ENCODE results near the gene TNFRSF12A. TPM values are rescaled to one million over a fixed set of nuclear protein-coding genes. Genes with fewer than 3 reads are reported as not detected.

TNFRSF12A gene
- total RNA-seq, 1 experiment from 2014 or later: 78.9 TPM

- TF ChIP-seq, protein P1, sequence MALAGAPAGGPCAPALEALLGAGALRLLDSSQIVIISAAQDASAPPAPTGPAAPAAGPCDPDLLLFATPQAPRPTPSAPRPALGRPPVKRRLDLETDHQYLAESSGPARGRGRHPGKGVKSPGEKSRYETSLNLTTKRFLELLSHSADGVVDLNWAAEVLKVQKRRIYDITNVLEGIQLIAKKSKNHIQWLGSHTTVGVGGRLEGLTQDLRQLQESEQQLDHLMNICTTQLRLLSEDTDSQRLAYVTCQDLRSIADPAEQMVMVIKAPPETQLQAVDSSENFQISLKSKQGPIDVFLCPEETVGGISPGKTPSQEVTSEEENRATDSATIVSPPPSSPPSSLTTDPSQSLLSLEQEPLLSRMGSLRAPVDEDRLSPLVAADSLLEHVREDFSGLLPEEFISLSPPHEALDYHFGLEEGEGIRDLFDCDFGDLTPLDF (CRISPR knock-in tag; IDR thresholded peaks at IDR 0.05): no peak
- TF ChIP-seq FOXJ3 (CRISPR knock-in tag; IDR thresholded peaks at IDR 0.05; ENCODE audit: borderline replicate concordance) (no peak), NR3C1 (CRISPR knock-in tag; conservative IDR thresholded peaks at IDR 0.05; ENCODE audit: low read depth) (no peak), ATF1 (CRISPR knock-in tag; IDR thresholded peaks at IDR 0.05) (no peak), MXD4 (CRISPR knock-in tag; IDR thresholded peaks at IDR 0.05; ENCODE audit: borderline replicate concordance) (no peak), TEAD1 (CRISPR knock-in tag; IDR thresholded peaks at IDR 0.05) (no peak), NFE2L1 (CRISPR knock-in tag; IDR thresholded peaks at IDR 0.05) (no peak), ETV6 (CRISPR knock-in tag; IDR thresholded peaks at IDR 0.05) (0 out of 2 replicates have a peak, but pooled peaks have one; percentile 4), HMGXB4 (CRISPR knock-in tag; IDR thresholded peaks at IDR 0.05) (no peak; the same call in 1 of the 2 replicates), STAT6 (CRISPR knock-in tag; conservative IDR thresholded peaks at IDR 0.05; ENCODE audit: low read depth) (no peak), PRRX2 (CRISPR knock-in tag; IDR thresholded peaks at IDR 0.05) (no peak), ZNF671 (CRISPR knock-in tag; IDR thresholded peaks at IDR 0.05) (no peak), USF1 (CRISPR knock-in tag; IDR thresholded peaks at IDR 0.05) (no peak), ZNF281 (CRISPR knock-in tag; IDR thresholded peaks at IDR 0.05) (peak; percentile 5; the same call in 1 of the 2 replicates), ZBTB43 (CRISPR knock-in tag; IDR thresholded peaks at IDR 0.05) (peak; percentile 69), SOX15 (CRISPR knock-in tag; IDR thresholded peaks at IDR 0.05) (no peak), NFATC4 (CRISPR knock-in tag; IDR thresholded peaks at IDR 0.05) (peak; percentile 75; the same call in 1 of the 2 replicates)
- TF ChIP-seq, protein P2, sequence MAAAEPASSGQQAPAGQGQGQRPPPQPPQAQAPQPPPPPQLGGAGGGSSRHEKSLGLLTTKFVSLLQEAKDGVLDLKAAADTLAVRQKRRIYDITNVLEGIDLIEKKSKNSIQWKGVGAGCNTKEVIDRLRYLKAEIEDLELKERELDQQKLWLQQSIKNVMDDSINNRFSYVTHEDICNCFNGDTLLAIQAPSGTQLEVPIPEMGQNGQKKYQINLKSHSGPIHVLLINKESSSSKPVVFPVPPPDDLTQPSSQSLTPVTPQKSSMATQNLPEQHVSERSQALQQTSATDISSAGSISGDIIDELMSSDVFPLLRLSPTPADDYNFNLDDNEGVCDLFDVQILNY (CRISPR knock-in tag; IDR thresholded peaks at IDR 0.05): 0 out of 2 replicates have a peak, but pooled peaks have one; percentile 65
- TF ChIP-seq, protein P3, sequence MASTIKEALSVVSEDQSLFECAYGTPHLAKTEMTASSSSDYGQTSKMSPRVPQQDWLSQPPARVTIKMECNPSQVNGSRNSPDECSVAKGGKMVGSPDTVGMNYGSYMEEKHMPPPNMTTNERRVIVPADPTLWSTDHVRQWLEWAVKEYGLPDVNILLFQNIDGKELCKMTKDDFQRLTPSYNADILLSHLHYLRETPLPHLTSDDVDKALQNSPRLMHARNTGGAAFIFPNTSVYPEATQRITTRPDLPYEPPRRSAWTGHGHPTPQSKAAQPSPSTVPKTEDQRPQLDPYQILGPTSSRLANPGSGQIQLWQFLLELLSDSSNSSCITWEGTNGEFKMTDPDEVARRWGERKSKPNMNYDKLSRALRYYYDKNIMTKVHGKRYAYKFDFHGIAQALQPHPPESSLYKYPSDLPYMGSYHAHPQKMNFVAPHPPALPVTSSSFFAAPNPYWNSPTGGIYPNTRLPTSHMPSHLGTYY (CRISPR knock-in tag; IDR thresholded peaks at IDR 0.05): no peak
- TF ChIP-seq, protein P4, sequence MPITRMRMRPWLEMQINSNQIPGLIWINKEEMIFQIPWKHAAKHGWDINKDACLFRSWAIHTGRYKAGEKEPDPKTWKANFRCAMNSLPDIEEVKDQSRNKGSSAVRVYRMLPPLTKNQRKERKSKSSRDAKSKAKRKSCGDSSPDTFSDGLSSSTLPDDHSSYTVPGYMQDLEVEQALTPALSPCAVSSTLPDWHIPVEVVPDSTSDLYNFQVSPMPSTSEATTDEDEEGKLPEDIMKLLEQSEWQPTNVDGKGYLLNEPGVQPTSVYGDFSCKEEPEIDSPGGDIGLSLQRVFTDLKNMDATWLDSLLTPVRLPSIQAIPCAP (CRISPR knock-in tag; IDR thresholded peaks at IDR 0.05): no peak
- TF ChIP-seq, protein P5, sequence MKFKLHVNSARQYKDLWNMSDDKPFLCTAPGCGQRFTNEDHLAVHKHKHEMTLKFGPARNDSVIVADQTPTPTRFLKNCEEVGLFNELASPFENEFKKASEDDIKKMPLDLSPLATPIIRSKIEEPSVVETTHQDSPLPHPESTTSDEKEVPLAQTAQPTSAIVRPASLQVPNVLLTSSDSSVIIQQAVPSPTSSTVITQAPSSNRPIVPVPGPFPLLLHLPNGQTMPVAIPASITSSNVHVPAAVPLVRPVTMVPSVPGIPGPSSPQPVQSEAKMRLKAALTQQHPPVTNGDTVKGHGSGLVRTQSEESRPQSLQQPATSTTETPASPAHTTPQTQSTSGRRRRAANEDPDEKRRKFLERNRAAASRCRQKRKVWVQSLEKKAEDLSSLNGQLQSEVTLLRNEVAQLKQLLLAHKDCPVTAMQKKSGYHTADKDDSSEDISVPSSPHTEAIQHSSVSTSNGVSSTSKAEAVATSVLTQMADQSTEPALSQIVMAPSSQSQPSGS (CRISPR knock-in tag; IDR thresholded peaks at IDR 0.05; ENCODE audit: borderline replicate concordance, low read depth): no peak
Observed at GRCh38 chr16:3021449-3022207, 1.5 kb downstream of the TNFRSF12A start (continued).
